Measurements from ENCODE around the gene SLC15A4.

GRCh38 chr12:128871516-128871892, 47.7 kb upstream of the SLC15A4 start:
- TF ChIP-seq CTCF (IDR thresholded peaks at IDR 0.05) (no peak), POLR2A (IDR thresholded peaks at IDR 0.05) (no peak)

Data from stomach (tissue), 4 donors.